Activated CD4-positive, alpha-beta T cell treated with anti-CD3 and anti-CD28 coated beads, Interleukin-2, amount 50 U/mL, for 16 hours (primary cell): Measurements from ENCODE around the gene ANGPTL4.
"Not testable (repeated sequence)": the region's sequence is repeated elsewhere in the genome, so short reads cannot be mapped to it uniquely, and the experiment has no call there.

Source experiments
- DNase-seq: peaks from one replicate; pipeline ENCODE4 v3.0.0-alpha.2; 2020

The ANGPTL4 gene

GRCh38 chr19:8334458-8335342, 29.3 kb upstream of the ANGPTL4 start:
- DNase-seq, result peak; percentile 35

DNA sequence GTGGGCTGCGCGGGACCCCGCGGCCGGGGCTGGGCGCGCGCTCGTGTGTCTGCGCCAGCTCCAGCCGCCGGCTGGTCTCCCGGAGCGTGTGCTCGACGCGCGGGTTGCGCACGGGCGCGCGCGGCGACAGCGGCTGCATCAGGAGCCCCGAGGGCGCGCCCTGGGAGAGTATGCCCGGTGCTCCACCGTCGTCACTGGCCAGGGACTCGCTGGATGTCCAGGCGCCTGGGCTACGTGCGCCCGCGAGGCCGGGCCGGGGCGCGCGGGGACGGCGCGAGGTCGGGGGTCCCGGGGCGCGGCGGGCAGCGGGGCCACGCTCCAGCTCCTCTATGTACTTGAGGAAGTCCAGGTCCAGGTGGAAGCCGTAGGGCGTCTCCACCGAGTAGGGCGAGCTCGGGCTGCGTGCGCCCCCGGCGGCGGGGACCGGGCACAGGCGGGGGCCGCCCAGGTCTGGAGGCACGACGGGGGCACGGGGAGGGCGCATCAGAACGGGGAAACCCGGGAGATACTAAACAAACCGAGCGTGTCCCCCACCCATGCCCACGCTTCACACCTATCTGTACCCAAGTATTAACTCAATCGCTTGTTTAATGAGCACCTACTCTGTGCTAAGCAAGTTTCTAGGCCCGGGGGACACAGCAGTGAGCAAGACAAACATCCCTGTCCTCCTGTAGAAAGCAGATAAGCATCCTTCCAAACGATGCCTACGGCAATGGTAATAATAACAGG, 28.4 kb upstream of the ANGPTL4 start:
- peak; percentile 29 for DNase-seq

DNA sequence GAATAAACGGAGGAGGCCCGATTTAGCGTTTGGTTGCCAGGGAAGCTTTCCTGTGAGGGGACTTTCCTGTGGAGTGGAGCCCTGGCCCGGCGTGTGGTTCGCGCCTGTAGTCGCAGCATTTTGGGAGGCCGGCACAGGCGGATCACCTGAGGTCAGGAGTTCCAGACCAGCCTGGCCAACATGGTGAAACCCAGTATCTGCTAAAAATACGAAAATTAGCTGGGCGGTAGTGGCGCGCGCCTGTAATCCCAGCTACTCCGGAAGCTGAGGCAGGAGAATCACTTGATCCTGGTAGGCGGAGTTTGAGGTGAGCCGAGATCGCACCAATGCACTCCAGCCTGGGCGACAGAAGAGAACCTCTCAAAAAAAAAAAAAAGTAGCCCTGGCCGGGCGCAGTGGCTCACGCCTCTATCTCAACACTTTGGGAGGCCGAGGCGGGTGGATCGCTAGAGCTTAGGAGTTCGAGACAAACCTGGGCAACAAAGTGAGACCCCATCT, 27.8 kb upstream of the ANGPTL4 start:
- DNase-seq, result no peak

DNA sequence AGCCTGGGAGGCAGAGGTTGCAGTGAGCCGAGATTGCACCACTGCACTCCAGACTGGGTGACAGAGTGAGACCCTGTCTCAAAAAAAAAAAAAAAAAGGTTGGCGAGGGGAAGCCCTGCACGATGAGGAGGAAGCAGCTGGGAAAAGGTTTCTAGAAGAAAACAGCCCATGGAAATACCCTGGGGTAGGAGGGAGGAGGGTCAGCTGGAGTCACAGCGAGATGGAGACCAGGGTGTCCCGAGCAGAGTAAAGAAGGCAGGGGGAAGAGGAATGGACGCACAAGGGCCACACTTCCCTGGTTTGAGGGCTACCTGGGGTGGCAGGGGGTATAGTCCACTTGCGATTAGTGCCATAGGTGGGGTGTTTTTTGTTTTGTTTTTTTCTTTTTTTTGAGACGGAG, 27.3 kb upstream of the ANGPTL4 start:
- DNase-seq, result no peak

DNA sequence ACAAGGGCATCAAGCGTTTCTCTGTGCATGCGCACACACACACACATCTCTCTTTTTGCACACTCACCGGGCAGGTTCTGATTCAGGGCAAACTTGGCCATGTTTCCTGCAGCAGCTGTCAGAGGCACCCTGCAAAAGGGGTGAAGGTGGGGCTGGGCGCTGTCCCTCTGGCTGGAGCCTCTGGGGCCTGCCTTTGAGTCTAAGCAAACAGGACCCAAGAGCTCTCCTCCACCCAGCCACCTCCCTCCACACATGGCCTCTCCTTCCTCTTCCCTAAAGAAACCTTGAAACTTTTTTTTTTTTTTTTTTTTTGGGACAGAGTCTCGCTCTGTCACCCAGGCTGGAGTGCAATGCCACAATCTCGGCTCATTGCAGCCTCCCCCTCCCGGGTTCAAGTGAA, 26.2 kb upstream of the ANGPTL4 start:
- DNase-seq, result no peak

DNA sequence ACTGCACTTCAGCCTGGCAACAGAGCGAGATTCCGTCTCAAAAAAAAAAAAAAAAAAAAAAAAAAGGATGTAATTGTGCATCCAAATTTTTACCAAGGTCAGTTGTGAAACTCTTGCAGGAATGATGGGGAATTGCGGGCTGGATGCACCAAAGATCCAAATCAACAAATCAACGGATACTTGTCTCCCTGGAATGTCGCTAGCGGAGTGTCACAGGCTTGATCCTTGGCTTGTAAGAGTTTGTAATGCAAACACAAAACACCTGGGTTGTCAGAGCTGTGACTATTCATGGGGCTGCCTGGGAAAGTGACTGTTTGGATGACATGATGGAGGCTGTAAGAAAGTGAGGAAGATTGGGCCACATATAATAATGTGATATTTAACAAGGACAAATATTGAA, 25.1 kb upstream of the ANGPTL4 start:
- DNase-seq, result no peak

DNA sequence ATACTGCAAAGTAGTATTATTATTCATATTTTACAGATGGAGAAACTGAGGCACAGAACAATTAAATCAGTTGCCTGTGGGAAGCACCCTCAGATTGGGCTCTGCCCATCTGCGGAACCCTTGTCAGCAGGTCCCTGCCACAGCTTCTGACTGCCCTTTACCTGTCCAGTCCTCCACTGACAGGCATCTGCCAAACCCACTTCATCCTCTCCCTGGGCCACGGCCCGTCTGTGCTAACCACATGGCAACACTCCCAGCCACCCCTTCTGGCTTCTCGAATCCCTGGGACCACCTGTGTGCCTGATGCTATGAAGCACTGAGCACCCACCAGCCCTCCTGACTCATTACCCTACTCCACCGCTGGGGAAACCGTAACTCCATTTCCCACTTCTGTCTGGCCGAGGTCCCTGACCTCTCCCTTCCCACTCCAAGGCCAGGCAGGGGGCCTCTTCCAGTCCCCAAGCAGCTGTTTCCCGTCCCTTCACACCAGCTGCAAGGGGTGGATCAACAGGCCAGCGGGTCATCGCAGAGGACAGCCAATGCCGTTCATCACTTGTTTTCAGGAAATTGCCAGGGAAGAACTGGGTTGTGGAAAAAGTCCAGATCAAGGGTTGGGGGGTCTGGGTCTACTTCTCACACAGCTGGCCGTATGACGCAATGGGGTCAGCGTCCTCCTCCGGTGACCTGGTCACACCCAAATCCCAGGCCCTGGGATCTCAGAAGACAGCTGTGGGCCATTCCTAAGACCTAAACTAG, 23.4 kb upstream of the ANGPTL4 start:
- DNase-seq, result no peak

GRCh38 chr19:8341504-8341903, 22.5 kb upstream of the ANGPTL4 start:
- not testable (repeated sequence) for DNase-seq

GRCh38 chr19:8342316-8342683, 21.7 kb upstream of the ANGPTL4 start:
- no peak for DNase-seq

DNA sequence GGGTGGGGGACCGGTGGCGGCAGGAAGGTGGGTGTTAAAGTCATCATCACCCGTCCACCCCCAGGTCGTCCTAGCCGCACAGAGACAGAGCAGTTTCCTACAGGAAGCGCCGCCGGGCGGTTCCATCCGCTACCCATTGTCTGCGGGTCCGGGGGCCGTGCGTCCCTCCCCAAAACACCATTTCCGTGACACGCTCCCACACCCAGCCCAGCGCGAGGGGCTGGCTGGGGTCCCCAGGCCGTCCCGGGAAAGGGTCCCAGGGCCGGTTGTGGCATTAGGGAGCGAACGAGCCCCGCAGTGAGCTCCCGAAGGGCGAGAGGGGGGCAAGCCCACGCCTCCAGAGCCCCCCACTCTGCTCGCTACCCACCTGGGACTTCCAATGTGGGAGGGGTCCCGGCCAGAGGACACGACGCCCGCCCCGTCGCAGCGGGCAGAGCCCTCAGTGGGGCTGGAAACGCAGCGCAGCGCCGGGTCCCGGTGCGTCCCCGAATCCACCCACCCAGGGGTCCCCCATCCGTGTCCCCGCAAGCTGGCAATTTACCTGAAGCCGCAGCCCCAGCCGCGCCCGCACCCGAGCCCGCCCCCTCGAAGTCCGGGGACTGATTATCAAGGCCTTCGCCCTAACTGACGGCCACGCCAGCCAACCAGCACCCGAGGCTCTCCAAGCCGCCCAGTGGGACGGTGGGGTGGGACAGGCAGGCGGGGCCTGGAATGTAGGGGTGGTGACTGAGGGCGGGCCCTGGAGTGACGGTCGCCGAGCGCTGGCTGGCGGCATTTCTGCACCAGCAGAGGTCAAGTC, 21.1 kb upstream of the ANGPTL4 start, which contains the start of gene KANK3:
Gene KANK3, minus strand, starts transcription at position 579 of the 799 bp plus-strand sequence. CDS start 5,434 bp downstream, outside the sequence.
- peak; percentile 94 for DNase-seq

GRCh38 chr19:8343483-8343844, 20.5 kb upstream of the ANGPTL4 start:
- no peak for DNase-seq

DNA sequence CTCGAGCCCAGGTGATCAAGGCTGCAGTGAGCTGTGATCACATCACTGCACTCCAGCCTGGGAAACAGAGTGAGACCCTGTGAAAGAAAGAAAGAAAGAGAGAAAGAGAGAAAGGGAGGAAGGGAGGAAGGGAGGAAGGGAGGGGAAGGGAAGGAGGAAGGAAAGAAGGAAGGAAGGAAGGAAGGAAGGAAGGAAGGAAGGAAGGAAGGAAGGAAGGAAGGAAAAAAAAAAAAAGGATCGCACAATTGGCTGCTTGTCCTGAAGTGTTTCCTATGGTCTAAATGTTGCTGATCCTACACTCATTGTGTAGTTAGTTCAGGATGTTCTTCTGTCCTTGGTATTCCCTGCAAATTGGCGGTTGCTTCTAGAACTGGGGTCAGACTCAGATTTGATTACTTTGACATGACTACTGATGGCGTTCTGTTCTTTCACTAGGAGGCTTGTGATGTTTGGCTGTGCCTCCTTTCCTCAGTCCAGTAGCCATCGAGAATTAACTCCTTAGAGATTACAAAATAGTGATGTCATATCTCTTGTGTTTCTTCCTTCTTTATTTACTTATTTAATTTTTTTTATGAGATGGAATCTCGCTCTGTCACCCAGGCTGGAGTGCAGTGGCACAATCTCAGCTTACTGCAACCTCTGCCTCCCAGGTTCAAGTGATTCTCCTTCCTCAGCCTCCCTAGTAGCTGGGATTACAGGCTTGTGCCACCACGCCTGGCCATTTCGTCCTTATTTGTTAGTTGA, 14.2 kb upstream of the ANGPTL4 start:
- not testable (repeated sequence) for DNase-seq

GRCh38 chr19:8352134-8352827, 11.7 kb upstream of the ANGPTL4 start:
- no peak for DNase-seq

- not testable (repeated sequence) for DNase-seq
These were observed 11.1 kb upstream of the ANGPTL4 start for GRCh38 chr19:8352845-8353244.

DNA sequence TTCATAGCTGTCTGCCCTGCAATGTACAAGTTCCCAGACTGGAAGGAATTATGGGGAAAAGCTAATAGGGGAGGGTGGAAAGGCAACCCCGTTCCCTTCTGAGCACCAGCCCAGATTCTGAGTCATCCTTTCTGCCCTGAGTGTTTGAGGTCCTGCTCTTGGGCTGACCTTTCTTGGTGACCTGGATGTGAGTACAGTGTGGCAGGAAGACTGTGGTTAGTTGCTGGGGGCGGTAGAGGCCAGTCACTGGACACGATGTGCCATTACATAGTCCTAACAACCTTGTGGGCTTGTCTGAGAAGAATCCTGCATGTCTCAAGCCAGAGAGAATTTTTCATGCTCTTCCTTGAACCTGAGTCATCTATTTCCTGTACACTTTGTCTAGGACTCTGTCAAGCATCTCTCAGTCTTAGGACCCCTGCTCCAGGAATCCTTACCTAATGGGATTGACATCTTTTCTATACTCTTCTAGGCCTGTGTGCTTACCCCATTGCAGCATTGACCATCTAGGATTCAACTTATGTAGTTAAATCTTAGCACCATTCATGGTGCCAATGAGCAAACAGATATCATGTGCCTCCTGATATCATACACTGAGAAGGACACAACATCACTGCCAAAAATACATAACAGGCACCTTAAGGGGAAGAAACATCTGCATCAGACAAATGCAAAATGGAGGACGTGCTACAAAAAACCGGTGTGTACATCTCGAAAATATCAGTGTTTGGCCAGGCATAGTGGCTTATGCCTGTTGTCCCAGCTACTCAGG, 8.1 kb upstream of the ANGPTL4 start:
- DNase-seq, result no peak

DNA sequence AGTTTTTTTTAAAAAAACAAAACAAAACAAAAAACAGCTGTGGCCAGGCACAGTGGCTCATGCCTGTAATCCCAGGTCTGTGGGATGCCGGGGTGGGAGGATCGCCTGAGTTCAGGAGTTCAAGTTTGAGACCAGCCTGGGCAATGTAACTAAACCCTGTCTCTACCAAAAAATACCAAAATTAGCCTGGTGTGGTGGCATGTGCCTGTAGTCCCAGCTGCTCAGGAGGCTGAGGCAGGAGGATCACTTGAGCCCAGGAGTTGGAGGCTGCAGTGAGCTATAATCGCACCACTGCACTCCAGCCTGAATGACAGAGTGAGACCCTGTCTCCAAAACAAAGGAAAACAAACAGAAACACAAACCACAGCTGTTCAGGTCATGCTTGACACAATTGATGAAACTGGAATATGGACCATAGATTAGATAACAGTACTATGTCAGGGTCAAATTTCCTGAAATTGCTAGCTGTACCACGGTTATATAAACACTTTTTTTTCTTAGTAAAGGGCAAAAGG, 6.9 kb upstream of the ANGPTL4 start:
- no peak for DNase-seq

GRCh38 chr19:8358948-8359347, 5.0 kb upstream of the ANGPTL4 start:
- DNase-seq, result no peak

DNA sequence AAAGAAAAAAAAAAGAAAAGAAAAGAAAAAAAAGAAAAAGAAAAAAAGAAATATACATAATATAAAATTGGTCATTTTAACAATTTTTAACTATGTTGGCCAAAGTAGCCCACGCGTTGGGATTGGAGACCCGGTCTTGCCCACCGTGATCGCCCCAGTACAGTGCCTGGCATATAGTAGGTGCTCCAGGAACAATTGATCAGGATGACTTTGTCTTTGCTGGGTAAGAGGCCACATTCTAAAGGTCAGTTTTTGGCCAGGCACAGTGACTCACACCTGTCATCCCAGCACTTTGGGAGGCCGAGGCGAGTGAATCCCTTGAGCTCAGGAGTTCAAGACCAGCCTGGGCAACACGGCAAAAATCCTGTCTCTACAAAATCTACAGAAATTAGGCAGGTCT, 3.8 kb upstream of the ANGPTL4 start:
- DNase-seq, result no peak

GRCh38 chr19:8361921-8362793, 1.8 kb upstream of the ANGPTL4 start:
- peak; percentile 11 for DNase-seq
